Stimulated activated CD4-positive, alpha-beta T cell treated with anti-CD3 and anti-CD28 coated beads, Interleukin-12 subunit alpha, Interleukin-12 subunit beta, amount 100 ng/mL, for 4 hours (primary cell): Measurements from ENCODE around the gene GORASP2.

Experiments used
- DNase-seq: peaks from one replicate; pipeline ENCODE4 v3.0.0-alpha.2; 2020

Gene GORASP2

DNA sequence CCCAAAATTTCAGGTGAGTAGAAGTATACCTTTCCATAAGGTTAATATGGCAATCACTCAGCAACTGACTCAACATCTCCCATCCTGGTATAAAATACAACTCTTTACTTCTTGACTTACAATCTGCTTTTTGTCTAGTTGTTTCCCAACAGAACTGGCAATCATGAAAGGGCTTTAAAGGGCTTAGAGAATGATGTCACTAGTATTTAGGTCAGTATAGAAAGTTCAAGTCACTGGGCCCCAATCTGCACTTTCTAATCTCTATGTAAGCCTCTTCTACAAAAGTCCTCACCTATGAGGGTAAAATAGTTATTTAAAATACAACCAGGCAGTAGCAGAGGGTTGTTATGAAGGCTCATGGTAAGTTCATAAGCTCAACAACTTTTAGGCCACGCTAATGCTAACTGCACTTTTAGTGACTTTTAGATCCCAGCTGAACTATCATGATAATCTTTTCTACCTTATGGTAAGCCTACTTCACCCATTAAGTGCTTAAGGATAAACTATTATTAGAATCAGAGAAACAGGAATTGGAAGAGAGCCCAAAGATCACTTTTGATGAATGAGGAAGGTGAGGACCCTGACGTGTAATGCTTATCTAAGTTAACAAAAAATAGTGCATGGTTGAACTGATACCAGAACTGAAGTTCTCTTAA, 79.6 kb downstream of the GORASP2 start:
- no peak for DNase-seq

DNA sequence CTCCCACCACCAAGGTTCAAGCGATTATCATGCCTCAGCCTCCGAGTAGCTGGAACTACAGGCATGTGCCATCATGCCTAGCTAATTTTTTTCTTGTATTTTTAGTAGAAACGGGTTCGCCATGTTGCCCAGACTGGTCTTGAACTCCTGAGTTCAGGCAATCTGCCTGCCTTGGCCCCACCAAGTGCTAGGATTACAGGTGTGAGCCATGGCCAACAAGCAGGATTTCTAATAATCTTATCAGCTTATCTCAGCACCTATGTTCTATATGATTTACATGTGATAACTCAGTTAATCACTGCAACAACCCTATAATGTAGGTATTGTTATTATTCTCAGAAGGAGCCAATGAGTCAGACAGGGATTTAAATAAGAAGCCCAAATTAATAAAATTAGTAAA, 80.3 kb downstream of the GORASP2 start:
- DNase-seq: no peak

DNA sequence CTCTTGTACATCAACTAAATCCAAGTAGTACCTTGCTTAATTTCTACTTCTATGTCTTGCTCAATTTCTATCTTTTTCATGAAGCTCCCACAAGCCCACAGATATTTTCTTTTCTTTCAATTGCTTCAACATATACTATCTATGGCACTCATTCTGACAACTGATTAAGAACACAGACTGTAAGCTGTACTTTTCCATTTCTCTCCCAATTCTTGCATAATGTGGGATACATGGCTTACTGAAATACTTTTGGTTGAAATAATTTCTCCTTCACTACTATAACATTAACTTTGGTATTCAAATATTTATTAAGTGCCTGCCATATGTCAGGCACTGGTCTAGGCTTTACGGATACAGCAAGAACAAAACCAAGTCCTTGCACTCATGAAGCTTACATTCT, 84.8 kb downstream of the GORASP2 start:
- no peak for DNase-seq

DNA sequence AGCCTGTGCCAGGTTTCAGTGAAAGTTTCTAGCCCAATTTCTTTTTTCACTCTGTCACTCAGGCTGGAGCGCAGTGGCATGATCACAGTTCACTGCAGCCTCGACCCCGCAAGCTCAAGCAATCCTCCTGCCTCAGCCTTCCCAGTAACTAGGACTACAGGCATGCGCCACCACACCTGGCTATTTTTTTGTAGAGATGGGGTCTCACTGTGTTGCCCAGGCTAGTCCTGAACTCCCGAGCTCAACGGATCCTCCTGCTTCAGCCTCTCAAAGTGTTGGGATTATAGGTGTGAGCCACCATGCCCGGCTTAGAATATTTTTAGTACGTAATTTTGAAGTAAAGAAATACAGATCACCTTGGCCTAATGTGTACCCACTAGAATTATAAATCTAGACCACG, 87.1 kb downstream of the GORASP2 start:
- DNase-seq: no peak
